HEK293 (cell line): Measurements from ENCODE around the gene CETP.
A peak's percentile ranks its signal among the peaks of the same experiment; 100 is the strongest.

ENCODE experiments used
- CTCF ChIP-seq: fragments of 450-650 bp; formaldehyde crosslinking; IDR thresholded peaks from 2 replicates; pipeline ENCODE4 v1.5.1; 2016; ENCODE audit warnings: missing biosample characterization, missing genetic modification characterization
- SP2 ChIP-seq: fragments of 450-650 bp; formaldehyde crosslinking; IDR thresholded peaks from 2 replicates; pipeline ENCODE4 v1.5.1; 2016; ENCODE audit warnings: missing biosample characterization, missing genetic modification characterization
- TCF7L2 ChIP-seq: IDR thresholded peaks from 2 replicates; pipeline ENCODE4 v1.6.1; 2011; ENCODE audit warnings: low read depth, mild to moderate bottlenecking, inconsistent platforms, low read length, moderate library complexity, borderline replicate concordance
- YY1 ChIP-seq: fragments of 450-650 bp; formaldehyde crosslinking; IDR thresholded peaks from 2 replicates; pipeline ENCODE4 v1.5.1; 2018; ENCODE audit warnings: missing biosample characterization, missing genetic modification characterization
- ZEB2 ChIP-seq: fragments of 450-650 bp; formaldehyde crosslinking; IDR thresholded peaks from 2 replicates; pipeline ENCODE4 v1.5.1; 2016; ENCODE audit warnings: missing biosample characterization, missing genetic modification characterization
- ZNF10 ChIP-seq: fragments of 450-650 bp; formaldehyde crosslinking; IDR thresholded peaks from 2 replicates; pipeline ENCODE4 v1.5.1; 2017; ENCODE audit warnings: missing biosample characterization, missing genetic modification characterization
- ZNF169 ChIP-seq: fragments of 450-650 bp; formaldehyde crosslinking; IDR thresholded peaks from 2 replicates; pipeline ENCODE4 v1.5.1; 2016; ENCODE audit warnings: missing biosample characterization, missing genetic modification characterization
- ZNF18 ChIP-seq: fragments of 450-650 bp; formaldehyde crosslinking; IDR thresholded peaks from 2 replicates; pipeline ENCODE4 v1.5.1; 2016; ENCODE audit warnings: missing biosample characterization, missing genetic modification characterization
- ZNF24 ChIP-seq: fragments of 450-650 bp; formaldehyde crosslinking; IDR thresholded peaks from 2 replicates; pipeline ENCODE4 v1.5.1; 2016; ENCODE audit warnings: missing biosample characterization, missing genetic modification characterization
- ZNF350 ChIP-seq: fragments of 450-650 bp; formaldehyde crosslinking; IDR thresholded peaks from 2 replicates; pipeline ENCODE4 v1.5.0; 2017; ENCODE audit warnings: missing biosample characterization, mild to moderate bottlenecking, missing genetic modification characterization
- ZNF416 ChIP-seq: fragments of 450-650 bp; formaldehyde crosslinking; IDR thresholded peaks from 2 replicates; pipeline ENCODE4 v1.5.1; 2016; ENCODE audit warnings: missing biosample characterization, missing genetic modification characterization
- ZNF777 ChIP-seq: fragments of 450-650 bp; formaldehyde crosslinking; IDR thresholded peaks from 2 replicates; pipeline ENCODE4 v1.5.1; 2017; ENCODE audit warnings: missing biosample characterization, missing genetic modification characterization, borderline replicate concordance
- ZSCAN5A ChIP-seq: fragments of 450-650 bp; formaldehyde crosslinking; IDR thresholded peaks from 2 replicates; pipeline ENCODE4 v1.5.1; 2016; ENCODE audit warnings: missing biosample characterization, missing genetic modification characterization

GRCh38 chr16:56931271-56931891 lies 30.4 kb upstream of the CETP start:
- TF ChIP-seq CTCF (tag by site-specific recombination) (no peak), ZNF18 (tag by site-specific recombination) (no peak), ZNF350 (tag by site-specific recombination) (no peak), ZSCAN5A (tag by site-specific recombination) (no peak), TCF7L2 (no peak), ZNF416 (no peak), ZNF169 (no peak), ZNF24 (no peak), ZEB2 (tag by site-specific recombination) (no peak), SP2 (tag by site-specific recombination) (peak; percentile 36), ZNF777 (tag by site-specific recombination) (0 out of 2 replicates have a peak, but pooled peaks have one; percentile 49), ZNF10 (tag by site-specific recombination) (no peak), YY1 (tag by site-specific recombination) (peak; percentile 48; the same call in 1 of the 2 replicates)
